Ovary (tissue), 9 donors: ENCODE results near the gene GLRA1. TPM values are rescaled to one million over a fixed set of nuclear protein-coding genes. Genes with fewer than 3 reads are reported as not detected.
"Not testable (repeated sequence)": the region's sequence is repeated elsewhere in the genome, so short reads cannot be mapped to it uniquely, and the experiment has no call there.

ENCODE experiments used
- DNase-seq, 5 donors: peaks; one replicate each; pipeline ENCODE4 v3.0.0-alpha.2; 2019 to 2020
- H3K27ac ChIP-seq, 2 donors: fragments of 200-600 bp; one replicate each; pipeline versions ENCODE4 v1.5.1 to v1.8.0; 2019 to 2022
- H3K27me3 ChIP-seq: fragments of 200-600 bp; one replicate; pipeline ENCODE4 v1.8.0; 2022
- H3K36me3 ChIP-seq: fragments of 200-600 bp; sonication (generic); one replicate; pipeline ENCODE4 v1.5.1; 2019
- H3K4me1 ChIP-seq: one replicate; pipeline ENCODE4 v1.8.1; 2013; ENCODE audit warnings: mild to moderate bottlenecking, moderate library complexity; ENCODE audit not compliant: insufficient read depth
- H3K4me3 ChIP-seq: fragments of 200-600 bp; sonication (generic); one replicate; pipeline ENCODE4 v1.5.1; 2017
- H3K9me3 ChIP-seq, 2 donors: fragments of 200-600 bp in 1 of 2; sonication (generic) in 1 of 2; one replicate each; pipeline versions ENCODE4 v1.5.1 to v1.8.1; 2013 to 2019; ENCODE audit warnings: mild to moderate bottlenecking in 1 of 2, moderate library complexity in 1 of 2
- CTCF ChIP-seq, 3 donors: fragments of 450-650 bp in 2 of 3; fragments of 200-600 bp in 1 of 3; IDR thresholded peaks; one replicate each; pipeline versions ENCODE4 v1.5.1 to v1.8.0; 2016 to 2022; ENCODE audit warnings: antibody characterized with exemption in 3 of 3, mild to moderate bottlenecking in 1 of 3
- EP300 ChIP-seq: sonication (generic); formaldehyde crosslinking; IDR thresholded peaks from one replicate; pipeline ENCODE4 v1.6.1; 2017; ENCODE audit warnings: antibody characterized with exemption
- POLR2A ChIP-seq: fragments of 450-650 bp; IDR thresholded peaks from one replicate; pipeline ENCODE4 v1.6.1; 2017; ENCODE audit warnings: antibody characterized with exemption, mild to moderate bottlenecking, moderate library complexity
- WGBS, 3 donors: extraction: QIAGEN DNeasy Blood & Tissue Kit in 1 of 3; methylation state at CpG; one replicate each; pipeline versions ENCODE4 v1.1.5 to v1.1.7; 2013 to 2017; 5-methylcytosine and 5-hydroxymethylcytosine counted together
- intact Hi-C, 4 donors: fragments of 100-400 bp; cut with DNase I; formaldehyde crosslinking; loops; one replicate each; pipeline versions ENCODE4 v1.11.0 to v1.15.1; 2022 to 2023
- polyA plus RNA-seq, 2 donors: library from polyadenylated mRNA; stranded (reverse); fragments of 200-250 nt in 1 of 2; fragments of 350-450 nt in 1 of 2; fragmentation: Illumina TruSeq in 1 of 2; extraction: RNeasy Lipid Tissue Mini Kit (QIAGEN cat#74804) in 1 of 2; gene quantifications; one replicate each; pipeline ENCODE4 v1.2.3, GENCODE V29; 2013 to 2014
- total RNA-seq, 7 donors: library from RNA; depleted of rRNA in 2 of 7; stranded (reverse); fragments of >200 nt in 2 of 7; fragmentation: NEBNext Ultra II Directional in 3 of 7; extraction: Animal tissue kit (Norgen Biotek cat#: 25700) in 3 of 7; gene quantifications; one replicate each; pipeline versions ENCODE4 v1.1.0 to v1.2.4, GENCODE V29; 2016 to 2023
- donor health status: DM: no; HTN: no; CAD: no; lungs with moderate emphysema.
- donor health status: DM: no; HTN: no; CAD: no.
- donor health status: Bipolar disorder and iron deficiency.
- donor health status: DM: yes; HTN: yes; CAD: no.
- donor health status: DM: no; HTN: no; CAD: no.
- donor health status: DM: yes; HTN: yes; CAD: no.

Gene GLRA1
- total and polyA plus RNA-seq, 9 donors = not detected

GRCh38 chr5:151786468-151786867 lies 138.2 kb downstream of the GLRA1 start:
- no peaks in the 10 kb centered on the region for H3K36me3 ChIP-seq
- DNase-seq = no peak
- no peak overlapping the region for H3K27ac ChIP-seq
- TF ChIP-seq POLR2A (no peak), EP300 (no peak), CTCF (IDR thresholded peaks at IDR 0.05) (no peak)
- H3K27me3 ChIP-seq = no peaks in the 10 kb centered on the region
- no peak overlapping the region for H3K4me3 ChIP-seq
- H3K4me1 ChIP-seq = peaks cover 4% of the 10 kb centered on the region
- no peaks in the 10 kb centered on the region for H3K9me3 ChIP-seq
- WGBS, 3 donors = 69 to 79% (median 78%) methylated on average over 4 of the region's 4 CpGs
- intact Hi-C loops = no loop called here

- intact Hi-C loops = no loop called here
- Histone ChIP-seq H3K4me3 (no peak overlapping the region), H3K9me3 (no peaks in the 10 kb centered on the region), H3K36me3 (no peaks in the 10 kb centered on the region), H3K4me1 (peaks cover 6% of the 10 kb centered on the region), H3K27me3 (no peaks in the 10 kb centered on the region), H3K27ac (no peak overlapping the region)
- TF ChIP-seq POLR2A (no peak), CTCF (IDR thresholded peaks at IDR 0.05) (no peak)
- no peak for DNase-seq
- WGBS, 3 donors = 53 to 64% (median 56%) methylated on average over 3 of the region's 3 CpGs
Observed at GRCh38 chr5:151784141-151784540, 140.5 kb downstream of the GLRA1 start.

- H3K4me1 ChIP-seq, H3K4me3 ChIP-seq, H3K36me3 ChIP-seq, H3K9me3 ChIP-seq, DNase-seq, H3K27me3 ChIP-seq, intact Hi-C loops, H3K27ac ChIP-seq: not testable (repeated sequence)
- WGBS, 3 donors = 92 to 95% (median 95%) methylated on average over 16 of the region's 16 CpGs
Observed at GRCh38 chr5:151783664-151784063, 141.0 kb downstream of the GLRA1 start.

GRCh38 chr5:151781201-151781600 lies 143.4 kb downstream of the GLRA1 start:
- no peak for TF ChIP-seq EP300
- TF ChIP-seq POLR2A = no peak
- TF ChIP-seq CTCF (IDR thresholded peaks at IDR 0.05) = no peak
- Histone ChIP-seq H3K27me3 (no peaks in the 10 kb centered on the region), H3K4me3 (no peak overlapping the region), H3K4me1 (peaks cover 9% of the 10 kb centered on the region), H3K27ac (no peak overlapping the region), H3K36me3 (no peaks in the 10 kb centered on the region), H3K9me3 (no peaks in the 10 kb centered on the region)
- 29 to 38% (median 37%) methylated on average over 1 of the region's 1 CpG for WGBS, 3 donors
- no peak for DNase-seq
- intact Hi-C loops = no loop called here

- no peaks in the 10 kb centered on the region for H3K27me3 ChIP-seq
- TF ChIP-seq POLR2A (no peak), EP300 (no peak), CTCF (IDR thresholded peaks at IDR 0.05) (no peak)
- no peaks in the 10 kb centered on the region for H3K9me3 ChIP-seq
- H3K4me1 ChIP-seq = peaks cover 9% of the 10 kb centered on the region
- 86 to 91% (median 89%) methylated on average over 11 of the region's 11 CpGs for WGBS, 3 donors
- H3K36me3 ChIP-seq = no peaks in the 10 kb centered on the region
- DNase-seq = no peak
- no peak overlapping the region for H3K27ac ChIP-seq
- no peak overlapping the region for H3K4me3 ChIP-seq
- intact Hi-C loops = no loop called here
Observed at GRCh38 chr5:151780348-151780747, 144.3 kb downstream of the GLRA1 start.
